AG08396 (cell line): ENCODE results near the gene SPATA21.
"Not testable (repeated sequence)": the region's sequence is repeated elsewhere in the genome, so short reads cannot be mapped to it uniquely, and the experiment has no call there.

Source experiments
- DNase-seq: peaks from one replicate; pipeline ENCODE4 v3.0.0; 2012; ENCODE audit warnings: low spot score, mixed read lengths

SPATA21 gene

GRCh38 chr1:16380868-16381267 lies 56.4 kb downstream of the SPATA21 start:
- no peak for DNase-seq

- no peak for DNase-seq
Measured at GRCh38 chr1:16378443-16378842, 58.8 kb downstream of the SPATA21 start.

GRCh38 chr1:16376971-16377370 lies 60.3 kb downstream of the SPATA21 start:
- no peak for DNase-seq

- no peak for DNase-seq
Measured at GRCh38 chr1:16375521-16376340, 61.5 kb downstream of the SPATA21 start.

GRCh38 chr1:16374266-16374665 lies 63.0 kb downstream of the SPATA21 start:
- DNase-seq = no peak

GRCh38 chr1:16372535-16373285 lies 64.5 kb downstream of the SPATA21 start:
- DNase-seq = no peak

- no peak for DNase-seq
Measured at GRCh38 chr1:16371725-16372124, 65.5 kb downstream of the SPATA21 start.

GRCh38 chr1:16369821-16370220 lies 67.4 kb downstream of the SPATA21 start:
- no peak for DNase-seq

- DNase-seq = no peak
Measured at GRCh38 chr1:16367968-16368890, 69.0 kb downstream of the SPATA21 start.

GRCh38 chr1:16367258-16367967 lies 69.8 kb downstream of the SPATA21 start:
- DNase-seq = peak; percentile 84

- DNase-seq = peak; percentile 95
Measured at GRCh38 chr1:16366722-16367257, 70.4 kb downstream of the SPATA21 start, which contains the start of gene SZRD1. SZRD1 (plus strand) TSS chr1:16367242; CDS start chr1:16367258, 16 bp downstream.

- DNase-seq = not testable (repeated sequence)
Measured at GRCh38 chr1:16365146-16365498, 72.1 kb downstream of the SPATA21 start.

GRCh38 chr1:16356867-16357266 lies 80.4 kb downstream of the SPATA21 start:
- DNase-seq = no peak

- no peak for DNase-seq
Measured at GRCh38 chr1:16354619-16355018, 82.6 kb downstream of the SPATA21 start.

- no peak for DNase-seq
Measured at GRCh38 chr1:16352842-16353535, 84.2 kb downstream of the SPATA21 start.

GRCh38 chr1:16351994-16352841 lies 85.0 kb downstream of the SPATA21 start, which contains the start of gene FBXO42:
FBXO42 (minus strand) TSS chr1:16352480; CDS start chr1:16315418, 37,062 bp downstream.
- peak; percentile 96 for DNase-seq

- no peak for DNase-seq
Measured at GRCh38 chr1:16351456-16351993, 85.7 kb downstream of the SPATA21 start.

GRCh38 chr1:16349847-16350406 lies 87.3 kb downstream of the SPATA21 start:
- DNase-seq = no peak
